NCI-H2107 treated with DMSO at 0.1 percent for 48 hours (cell line): ENCODE measurements around the gene CSRP3.
"Not testable (repeated sequence)": the region's sequence is repeated elsewhere in the genome, so short reads cannot be mapped to it uniquely, and the experiment has no call there.

Source experiments
- DNase-seq: peaks from one replicate; lab custom pipeline; 2025; ENCODE audit not compliant: unreplicated experiment; lab: John Stamatoyannopoulos, UW

Gene CSRP3

DNA sequence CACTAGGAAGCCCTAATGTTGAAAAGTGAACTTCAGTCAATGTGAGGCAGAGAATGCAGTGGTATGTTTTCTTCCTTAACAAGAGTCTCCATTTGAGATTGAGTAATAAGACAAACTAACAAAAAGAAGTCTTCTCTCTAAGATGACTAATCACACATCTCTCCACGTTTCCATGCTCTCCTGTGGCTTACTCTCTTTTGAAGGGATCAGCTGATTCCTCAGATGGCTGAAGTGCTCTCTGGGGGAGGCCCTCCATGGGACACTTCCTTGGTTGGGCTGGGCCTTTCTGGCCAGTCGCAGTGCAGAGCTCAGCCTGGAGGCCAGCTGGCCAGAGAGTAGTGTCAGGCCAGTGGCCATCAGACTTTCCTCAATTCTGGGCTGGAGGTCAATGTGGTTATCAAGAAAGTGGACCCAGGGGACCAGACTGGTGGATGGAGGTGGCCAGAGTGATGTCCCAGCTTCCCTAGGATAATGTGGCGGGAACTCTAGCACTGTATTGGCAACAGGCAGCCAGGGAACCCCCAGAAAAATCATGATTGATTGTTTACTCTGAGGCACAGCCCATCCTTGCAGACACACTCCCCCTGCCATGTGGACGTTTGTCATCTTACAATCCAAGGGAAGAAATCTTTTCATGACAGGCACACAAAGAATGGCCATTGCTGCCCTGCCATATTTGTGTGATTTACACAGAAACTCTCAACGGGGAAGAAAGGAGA is 14.5 kb downstream of the CSRP3 start:
- no peak for DNase-seq

DNA sequence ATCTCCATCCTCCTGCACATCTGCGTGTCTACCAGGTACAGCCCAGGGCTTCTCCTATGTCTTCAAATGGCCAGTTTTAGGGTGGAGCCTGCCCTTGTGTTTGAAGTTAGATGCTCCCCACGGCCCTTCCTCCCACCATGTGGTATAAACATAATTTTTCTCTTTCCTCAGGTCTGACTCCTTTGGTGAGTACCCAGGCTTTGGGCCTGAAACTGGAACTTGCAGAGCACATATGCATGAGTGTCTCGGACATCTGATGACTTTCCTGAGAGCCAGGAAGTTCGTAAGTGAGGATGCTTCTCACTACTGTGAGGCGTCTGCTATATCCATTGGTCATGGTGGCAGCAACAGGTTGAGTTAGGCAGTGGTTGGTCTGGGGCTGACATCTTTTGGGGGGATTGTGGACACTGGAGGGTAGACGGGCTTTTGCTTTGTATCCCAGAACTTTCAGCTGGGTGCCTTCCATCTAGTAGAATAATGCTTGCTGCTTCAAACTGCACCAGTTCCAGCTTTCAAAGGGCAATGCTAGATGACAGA is 16.2 kb downstream of the CSRP3 start:
- DNase-seq = no peak

DNA sequence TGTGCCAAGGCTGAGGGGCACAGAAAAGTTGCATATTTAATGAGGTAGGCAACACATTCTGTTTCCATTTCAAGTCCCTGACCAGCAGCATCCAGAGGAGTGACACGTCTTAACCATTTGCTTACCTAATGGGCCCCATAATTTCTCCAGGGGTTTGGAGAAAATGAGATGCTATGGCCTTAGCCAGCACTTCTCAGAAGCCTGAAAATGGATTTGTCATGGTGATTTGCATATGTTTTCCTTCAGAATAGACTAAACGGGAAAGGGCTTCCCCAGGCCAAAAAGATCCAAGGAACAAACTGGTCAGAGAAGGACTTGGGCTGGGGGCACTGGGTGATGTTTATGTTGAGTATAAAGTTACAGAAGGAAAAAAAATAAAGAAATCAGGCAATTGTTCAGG is 16.7 kb downstream of the CSRP3 start:
- no peak for DNase-seq

DNA sequence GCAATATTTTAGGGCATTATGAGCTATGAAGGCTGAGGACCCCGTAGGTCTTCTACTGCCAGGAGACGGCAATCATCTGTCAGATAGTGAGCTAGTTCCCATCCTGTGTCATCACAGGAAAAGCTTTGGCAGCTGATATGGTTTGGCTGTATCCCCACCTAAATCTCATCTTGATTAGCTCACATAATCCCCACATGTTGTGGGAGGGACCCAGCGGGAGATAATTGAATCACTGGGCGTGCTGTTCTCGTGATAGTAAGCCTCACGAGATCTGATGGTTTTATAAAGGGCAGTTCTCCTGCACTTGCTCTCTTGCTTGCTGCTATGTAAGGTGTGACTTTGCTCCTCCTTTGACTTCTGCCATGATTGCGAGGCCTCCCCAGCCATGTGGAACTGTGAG is 18.1 kb downstream of the CSRP3 start:
- DNase-seq = no peak

DNA sequence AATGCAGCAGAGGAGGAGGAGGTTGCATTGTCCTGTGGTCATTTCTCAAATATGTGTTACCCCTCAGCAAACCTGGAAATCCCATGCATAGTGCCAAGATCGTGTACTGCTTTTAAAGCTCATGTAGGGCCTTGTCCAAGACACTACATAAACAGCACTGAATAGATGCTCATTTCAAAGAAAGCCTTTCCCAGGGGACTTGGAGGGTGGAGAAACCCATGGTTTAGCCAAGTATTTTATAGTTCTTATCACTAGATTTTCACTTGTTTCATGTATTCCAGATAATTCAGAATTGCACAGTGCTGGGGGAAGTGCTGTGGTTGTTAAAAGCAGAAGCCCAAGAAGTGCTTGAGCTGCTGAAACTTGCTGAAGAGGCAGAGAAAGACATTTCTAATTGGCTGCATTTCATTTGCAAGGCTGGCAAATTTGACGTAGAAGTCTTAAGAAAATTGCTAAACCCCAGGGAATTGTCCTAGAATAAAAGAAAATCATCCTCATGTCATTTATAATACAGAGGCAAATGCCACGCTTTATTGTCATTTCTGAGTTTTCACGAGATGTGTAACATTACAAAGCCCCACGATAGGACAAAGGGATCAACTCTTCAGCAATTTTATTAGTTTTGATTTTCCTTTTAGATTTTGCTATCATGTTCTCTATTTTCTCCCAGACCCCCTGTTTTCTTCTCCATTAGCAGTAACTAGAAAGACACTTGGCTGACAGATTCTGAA is 20.1 kb downstream of the CSRP3 start:
- no peak for DNase-seq

DNA sequence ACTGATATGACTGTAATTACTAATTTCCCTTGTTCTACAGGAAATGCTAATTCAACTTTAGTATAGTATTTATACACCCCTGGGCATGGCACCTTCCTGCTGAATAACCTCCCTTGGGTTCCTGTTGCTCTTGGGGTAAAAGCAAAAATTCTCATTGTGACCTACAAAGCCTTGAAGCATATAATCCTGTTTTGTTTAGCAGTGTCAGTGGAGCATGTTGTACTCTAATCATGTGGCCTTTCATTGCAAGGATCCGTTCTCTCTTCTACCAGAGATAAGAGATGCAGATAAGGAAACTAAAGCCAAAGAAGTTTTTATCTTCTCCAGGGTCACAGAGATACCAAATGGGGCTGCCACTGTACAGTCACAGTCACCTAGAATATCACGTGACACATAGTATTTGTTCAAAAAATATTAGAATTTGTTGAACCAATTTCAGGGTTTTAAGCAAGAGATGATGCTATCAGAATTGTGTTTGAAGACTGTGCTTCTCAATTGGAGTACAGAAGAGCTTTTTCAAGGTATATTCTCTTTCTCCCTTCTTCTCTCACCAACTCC is 25.1 kb downstream of the CSRP3 start:
- DNase-seq = no peak

DNA sequence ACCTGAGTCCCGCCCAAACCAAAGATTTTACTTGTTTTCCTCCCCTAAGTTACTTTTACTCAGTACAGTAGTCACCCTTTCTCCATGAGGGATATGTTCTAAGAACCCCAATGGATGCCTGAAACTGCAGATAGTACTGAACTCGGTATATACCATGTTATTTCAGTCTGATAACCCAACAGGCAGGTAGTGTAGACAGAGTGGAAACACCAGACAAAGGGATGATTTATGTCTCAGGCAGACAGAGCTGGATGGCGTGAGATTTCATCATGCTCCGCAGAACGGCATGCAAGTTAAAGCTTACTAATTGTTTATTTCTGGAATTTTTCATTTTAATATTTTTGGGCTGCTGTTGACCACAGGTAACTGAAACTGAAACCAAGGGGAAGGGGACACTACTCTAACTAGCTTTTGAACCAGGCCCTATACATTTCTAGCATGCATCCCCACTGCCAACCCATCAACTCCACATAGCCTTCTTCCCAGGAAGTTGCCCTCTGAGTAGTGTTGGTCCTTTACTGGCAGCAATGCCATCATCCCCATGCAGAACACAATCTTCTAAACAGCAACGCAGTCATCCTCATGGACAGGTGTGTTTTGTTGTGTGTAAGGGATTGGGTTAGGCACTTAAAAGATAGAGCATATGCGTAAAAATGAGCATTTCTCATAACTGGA is 27.7 kb downstream of the CSRP3 start:
- no peak for DNase-seq

DNA sequence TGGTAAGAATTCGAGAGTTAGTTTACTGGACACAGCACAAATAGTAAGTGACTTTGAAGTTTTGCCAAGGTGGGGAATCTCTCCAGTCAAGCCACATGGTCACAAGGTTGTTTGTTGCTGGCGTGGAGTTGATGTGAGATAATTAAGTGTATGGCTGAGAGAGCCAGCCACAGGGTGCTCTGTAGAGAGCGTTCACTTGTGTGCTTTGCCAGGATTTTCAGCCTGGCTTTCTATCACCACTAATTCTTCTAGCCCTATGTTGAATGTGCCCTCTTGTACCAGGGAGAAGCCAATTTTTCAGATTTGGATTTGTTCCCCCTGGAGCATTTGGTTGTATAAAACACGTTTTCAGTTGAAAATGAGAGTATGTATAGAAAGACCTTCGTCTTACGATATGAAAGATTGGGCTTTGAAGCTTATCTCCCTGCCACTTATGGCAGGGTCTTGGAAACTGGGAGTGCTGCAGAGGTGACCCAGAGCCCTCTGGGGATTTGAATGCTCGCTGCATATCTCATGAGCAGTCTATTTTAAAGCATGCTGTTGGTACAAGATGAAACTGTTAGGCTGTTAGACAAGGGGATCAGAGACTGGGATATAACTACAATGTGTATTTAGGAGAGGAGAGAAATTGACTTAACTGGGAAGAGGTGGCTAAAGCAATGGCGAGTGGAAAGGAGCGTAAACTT is 28.6 kb downstream of the CSRP3 start:
- no peak for DNase-seq

DNA sequence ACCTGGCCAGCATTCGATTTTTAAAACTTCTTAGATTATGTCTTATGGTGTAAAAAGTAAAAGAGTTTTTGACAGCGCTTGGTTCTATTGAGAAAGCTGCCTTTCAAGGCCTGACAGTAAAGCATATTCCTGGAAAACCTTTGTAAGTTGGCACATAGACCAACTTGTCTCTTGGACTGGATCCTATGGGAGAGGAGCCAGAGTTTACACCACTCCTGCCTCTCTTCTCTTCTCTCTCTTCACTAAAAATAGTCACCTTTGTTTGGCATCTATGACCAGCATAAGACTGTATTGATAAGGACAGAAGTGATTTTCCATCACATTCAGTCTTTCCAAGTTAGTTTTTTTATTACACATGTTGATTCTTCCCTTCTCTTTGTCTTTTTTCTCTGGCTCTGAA is 33.7 kb downstream of the CSRP3 start:
- no peak for DNase-seq

DNA sequence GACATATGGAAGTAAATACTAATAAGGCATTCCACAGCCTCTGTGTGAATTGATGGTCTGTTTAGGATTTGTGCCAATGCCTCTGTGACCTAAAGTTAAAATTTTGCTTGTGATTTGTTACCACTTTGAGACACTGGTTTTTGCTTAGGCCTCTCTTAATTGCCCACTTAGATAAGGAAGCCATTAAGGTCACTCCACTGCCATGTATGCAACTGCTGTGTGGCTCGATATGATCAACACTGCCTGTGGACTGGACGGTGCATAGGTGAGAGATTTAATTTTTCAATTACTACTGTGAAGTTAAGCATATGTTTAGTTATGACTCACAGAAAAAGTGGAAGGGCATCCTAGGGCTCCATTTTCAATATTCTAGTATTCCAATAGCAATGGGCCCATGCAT is 36.9 kb downstream of the CSRP3 start:
- no peak for DNase-seq

DNA sequence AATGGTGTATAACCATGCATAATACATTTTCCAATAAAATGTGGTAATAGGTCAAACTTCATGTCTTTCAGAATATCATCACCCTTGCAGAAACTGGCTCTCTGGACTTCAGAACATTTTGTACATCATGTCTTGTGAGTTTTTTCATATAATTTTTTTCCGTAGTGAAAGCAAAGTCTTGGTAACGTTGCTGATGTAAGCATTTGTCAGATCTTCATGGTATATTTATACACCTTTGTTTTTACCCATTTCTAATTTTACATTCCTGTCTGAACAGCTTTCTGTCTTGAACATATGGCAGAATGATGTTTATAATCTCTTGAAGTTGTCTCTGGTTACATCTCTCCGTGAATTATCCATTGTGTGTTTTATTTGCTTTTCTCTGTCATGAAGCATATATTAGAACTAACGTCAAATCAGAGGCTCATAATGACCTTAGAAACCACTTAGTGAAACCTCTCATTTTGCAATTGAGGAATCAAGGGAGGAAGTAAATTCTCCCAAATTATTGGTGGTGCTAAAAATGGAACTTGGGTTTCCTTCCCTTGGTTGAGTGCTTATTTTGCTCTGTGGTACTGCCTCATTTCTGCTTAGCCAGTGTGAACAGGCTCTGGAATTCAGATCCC is 37.4 kb downstream of the CSRP3 start:
- peak; percentile 79 for DNase-seq

DNA sequence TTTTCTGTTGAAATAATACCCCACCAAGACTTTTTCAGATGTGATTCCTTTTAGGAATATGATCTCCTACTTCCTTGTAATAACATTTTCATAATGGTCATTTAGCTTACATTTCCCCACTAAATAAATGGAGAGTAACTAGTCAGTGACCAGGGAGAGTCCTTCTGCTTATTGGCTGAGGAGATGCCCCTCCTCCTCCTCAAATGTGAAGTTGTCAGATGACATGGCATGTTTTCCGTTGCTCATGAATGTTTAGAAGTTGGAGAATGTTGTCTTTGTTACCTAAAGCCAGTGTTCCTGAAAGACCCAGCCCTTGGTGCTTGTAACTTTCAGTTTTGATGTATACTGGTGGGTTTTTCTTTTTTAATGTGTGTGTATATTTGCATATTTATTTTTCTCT is 38.2 kb downstream of the CSRP3 start:
- DNase-seq = no peak

DNA sequence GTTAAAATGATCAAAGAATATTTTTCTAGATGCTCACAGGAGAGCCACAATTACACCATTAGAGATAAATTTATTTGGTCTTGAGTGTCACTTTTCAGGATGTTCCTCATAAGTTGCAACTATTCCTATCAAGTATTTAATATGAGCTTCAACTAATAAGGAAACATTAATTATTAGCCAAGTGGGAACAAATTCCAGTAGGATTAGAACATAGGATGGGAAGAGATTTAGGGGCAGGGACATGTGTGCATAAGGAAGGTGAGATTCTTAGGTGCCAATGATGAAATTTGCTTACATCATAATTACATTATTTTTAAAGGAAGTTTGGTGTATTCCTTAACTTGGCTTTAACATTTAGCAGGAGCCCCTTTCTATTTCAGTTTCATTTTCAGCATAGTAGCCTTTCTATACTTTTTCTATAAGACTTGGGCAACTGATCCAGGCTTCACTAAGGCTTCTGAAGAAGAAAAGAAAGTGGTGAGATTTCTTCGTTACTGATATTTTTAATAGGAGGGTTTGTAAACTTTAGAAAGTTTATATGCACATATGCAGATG is 38.8 kb downstream of the CSRP3 start:
- no peak for DNase-seq

DNA sequence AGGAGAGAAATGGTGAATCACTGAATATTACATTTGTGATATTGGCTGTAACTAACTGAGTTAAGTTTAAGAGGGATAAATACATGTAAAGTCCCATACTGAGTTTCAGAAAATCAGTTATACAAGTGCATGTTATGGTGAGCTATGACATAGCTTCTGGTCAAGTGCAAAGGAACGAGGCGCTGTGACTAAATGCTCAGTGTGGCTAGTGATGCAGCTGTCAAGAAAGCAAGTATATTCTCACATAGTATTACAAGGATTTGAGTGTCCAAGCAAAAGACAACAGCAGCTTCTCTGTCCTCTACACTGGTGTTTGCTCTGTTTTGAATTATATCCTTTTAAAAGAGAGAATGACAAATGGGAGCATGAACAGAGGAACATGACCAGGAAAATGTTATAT is 40.1 kb downstream of the CSRP3 start:
- DNase-seq = no peak

DNA sequence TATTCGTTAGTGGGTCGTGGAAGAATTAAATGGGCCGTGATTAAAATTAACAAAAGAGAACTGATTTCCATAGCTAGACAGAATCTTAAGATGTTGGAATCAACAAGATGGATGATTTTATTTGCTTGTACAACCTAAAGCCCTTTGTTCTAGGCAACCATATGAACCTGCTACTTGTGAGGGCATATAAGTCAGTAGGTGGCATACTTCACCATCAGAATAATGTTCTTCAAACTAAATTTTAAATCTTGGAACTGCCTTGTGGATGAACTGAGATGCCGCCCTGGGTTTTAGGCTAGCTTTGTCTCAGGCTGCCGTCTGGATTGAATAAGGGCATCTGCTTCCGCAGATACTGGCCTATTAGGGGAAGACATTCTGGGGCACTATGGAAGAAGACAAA is 40.9 kb downstream of the CSRP3 start:
- no peak for DNase-seq

DNA sequence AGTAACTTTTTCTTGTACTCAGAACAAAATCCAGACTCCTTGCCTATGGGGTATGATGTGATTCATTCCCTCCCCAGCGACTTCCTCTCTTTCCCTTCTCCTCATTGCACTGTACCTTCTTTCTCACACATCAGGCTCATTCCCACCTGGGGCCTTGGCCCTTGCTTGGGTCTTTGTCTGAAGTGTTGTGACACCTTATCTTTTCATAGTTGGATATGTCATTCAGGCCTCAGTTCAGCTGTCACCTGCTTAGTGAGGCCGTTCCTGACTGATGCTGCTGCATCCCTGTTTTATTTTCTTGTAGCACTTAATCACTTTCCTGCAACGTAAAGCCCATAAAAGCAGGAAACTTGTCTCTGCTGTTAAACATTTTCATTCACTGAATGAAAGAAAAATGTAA is 44.9 kb downstream of the CSRP3 start:
- DNase-seq = no peak

DNA sequence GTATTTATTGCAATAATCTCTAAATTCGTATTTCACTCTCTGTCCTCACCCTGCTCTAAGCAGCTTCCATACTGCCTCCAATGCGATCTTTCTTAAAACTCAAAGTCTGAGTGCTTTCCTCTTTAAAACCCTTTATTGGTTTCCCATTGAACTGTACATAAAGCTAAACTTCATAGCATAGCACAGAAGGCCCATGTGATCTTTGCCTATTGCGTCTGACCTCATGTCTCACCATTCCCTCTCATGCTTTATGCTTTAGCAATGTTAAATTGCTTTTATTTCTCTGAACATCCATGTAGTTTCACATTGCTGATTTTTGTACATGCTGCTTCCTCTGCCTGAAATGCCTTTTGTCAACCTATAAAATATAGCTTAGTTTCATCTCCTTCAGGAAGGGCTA is 56.5 kb downstream of the CSRP3 start:
- no peak for DNase-seq

DNA sequence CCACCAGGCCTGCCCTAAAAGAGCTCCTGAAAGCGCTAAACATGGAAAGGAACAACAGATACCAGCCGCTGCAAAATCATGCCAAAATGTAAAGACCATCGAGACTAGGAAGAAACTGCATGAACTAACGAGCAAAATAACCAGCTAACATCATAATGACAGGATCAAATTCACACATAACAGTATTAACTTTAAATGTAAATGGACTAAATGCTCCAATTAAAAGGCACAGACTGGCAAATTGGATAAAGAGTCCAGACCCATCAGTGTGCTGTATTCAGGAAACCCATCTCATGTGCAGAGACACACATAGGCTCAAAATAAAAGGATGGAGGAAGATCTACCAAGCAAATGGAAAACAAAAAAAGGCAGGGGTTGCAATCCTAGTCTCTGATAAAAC is 64.9 kb downstream of the CSRP3 start:
- not testable (repeated sequence) for DNase-seq

DNA sequence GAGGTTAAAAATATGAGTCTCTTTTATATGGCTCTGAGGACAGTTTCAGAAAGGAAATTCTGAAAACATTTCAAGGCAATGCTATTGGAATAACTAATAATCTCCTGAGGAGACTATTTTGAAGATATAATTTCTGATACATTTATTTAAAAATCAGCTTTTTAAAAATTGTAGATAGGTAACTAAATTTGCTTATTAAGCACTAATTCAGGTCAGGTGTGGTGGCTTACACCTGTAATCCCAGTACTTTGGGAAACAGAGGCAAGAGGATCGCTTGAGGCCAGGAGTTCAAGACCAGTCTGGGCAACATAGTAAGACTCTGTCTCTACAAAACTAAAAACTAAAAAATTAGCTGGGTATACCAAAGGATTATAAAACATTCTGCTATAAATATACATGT is 67.8 kb downstream of the CSRP3 start:
- DNase-seq = no peak
